Thoracic aorta (tissue), 2 donors: Measurements from ENCODE around the gene KLRD1. TPM values are rescaled to one million over a fixed set of nuclear protein-coding genes. Genes with fewer than 3 reads are reported as not detected.
"Not testable (repeated sequence)": the region's sequence is repeated elsewhere in the genome, so short reads cannot be mapped to it uniquely, and the experiment has no call there.

Source experiments
- ATAC-seq: fragments of 150-250 bp; one replicate; pipeline ENCODE4 v1.8.0; 2017; ENCODE audit warnings: low read depth; ENCODE audit not compliant: insufficient number of reproducible peaks, low FRiP score
- DNase-seq: peaks from one replicate; pipeline ENCODE4 v3.0.0-alpha.2; 2020; ENCODE audit warnings: low spot score
- H3K27ac ChIP-seq, 2 donors: fragments of 200-600 bp; sonication (generic); 1 replicate in 1 of 2; 2 replicates in 1 of 2; pipeline ENCODE4 v1.5.1; 2016; ENCODE audit warnings: mild to moderate bottlenecking in 2 of 2, moderate library complexity in 2 of 2
- H3K27me3 ChIP-seq: fragments of 200-600 bp; sonication (generic); replicated peaks from 2 replicates; pipeline ENCODE4 v1.6.0; 2016; ENCODE audit warnings: mild to moderate bottlenecking; ENCODE audit not compliant: insufficient read depth
- H3K36me3 ChIP-seq: fragments of 200-600 bp; sonication (generic); one replicate; pipeline ENCODE4 v1.5.1; 2016
- H3K4me1 ChIP-seq, 2 donors: fragments of 200-600 bp; sonication (generic); 1 replicate in 1 of 2; 2 replicates in 1 of 2; pipeline versions ENCODE4 v1.5.1 to v1.6.0; 2016; ENCODE audit warnings: low read depth in 2 of 2, mild to moderate bottlenecking in 1 of 2; ENCODE audit not compliant: control insufficient read depth in 1 of 2
- H3K4me3 ChIP-seq: fragments of 200-600 bp; sonication (generic); 2 replicates; pipeline ENCODE4 v1.5.1; 2016; ENCODE audit warnings: mild to moderate bottlenecking
- H3K9me3 ChIP-seq: fragments of 200-600 bp; sonication (generic); 2 replicates; pipeline ENCODE4 v1.5.1; 2016
- CTCF ChIP-seq: fragments of 200-600 bp; sonication (generic); IDR thresholded peaks from one replicate; pipeline ENCODE4 v1.5.1; 2019; ENCODE audit warnings: antibody characterized with exemption
- total RNA-seq, 2 donors: library from RNA; depleted of rRNA; stranded (reverse); fragments of >200 nt; gene quantifications; one replicate each; pipeline versions ENCODE4 v1.1.0 to v1.2.3, GENCODE V29; 2016

KLRD1 gene
- total RNA-seq, 2 donors from 2014 or later, result 1.9 to 13.0 TPM

- no peak for ATAC-seq
- Histone ChIP-seq H3K36me3 (no peaks in the 10 kb centered on the region), H3K4me1 (peaks cover 11 to 14% of the 10 kb centered on the region in 2 donors), H3K4me3 (no peak overlapping the region), H3K9me3 (no peaks in the 10 kb centered on the region), H3K27me3 (no peaks in the 10 kb centered on the region), H3K27ac (no peak overlapping the region)
- no peak for TF ChIP-seq CTCF
- DNase-seq, result no peak
Observed at GRCh38 chr12:10369557-10370415, 62.1 kb downstream of the KLRD1 start.

- ATAC-seq, H3K27ac ChIP-seq: not testable (repeated sequence)
Observed at GRCh38 chr12:10371893-10372535, 64.3 kb downstream of the KLRD1 start.

GRCh38 chr12:10372559-10372958 is 64.9 kb downstream of the KLRD1 start:
- H3K36me3 ChIP-seq, result no peaks in the 10 kb centered on the region
- no peak overlapping the region for H3K27ac ChIP-seq
- no peak overlapping the region for H3K4me3 ChIP-seq
- DNase-seq (no peak), ATAC-seq (no peak)
- H3K27me3 ChIP-seq, result no peaks in the 10 kb centered on the region
- no peak for TF ChIP-seq CTCF
- H3K4me1 ChIP-seq, result no peaks in the 10 kb centered on the region
- H3K9me3 ChIP-seq, result no peaks in the 10 kb centered on the region

More at GRCh38 chr12:10371893-10372535, 64.3 kb downstream of the KLRD1 start:
- H3K4me3 ChIP-seq, H3K9me3 ChIP-seq, H3K27me3 ChIP-seq, H3K36me3 ChIP-seq, DNase-seq, H3K4me1 ChIP-seq: not testable (repeated sequence)

GRCh38 chr12:10374624-10375018 is 67.0 kb downstream of the KLRD1 start:
- no peak overlapping the region for H3K27ac ChIP-seq
- no peaks in the 10 kb centered on the region for H3K4me1 ChIP-seq
- ATAC-seq, result no peak
- H3K36me3 ChIP-seq, result no peaks in the 10 kb centered on the region
- no peaks in the 10 kb centered on the region for H3K9me3 ChIP-seq
- no peaks in the 10 kb centered on the region for H3K27me3 ChIP-seq
- DNase-seq, result no peak
- H3K4me3 ChIP-seq, result no peak overlapping the region
- no peak for TF ChIP-seq CTCF

GRCh38 chr12:10378737-10379136 is 71.1 kb downstream of the KLRD1 start:
- not testable (repeated sequence) for H3K27me3 ChIP-seq, H3K36me3 ChIP-seq, DNase-seq, H3K4me1 ChIP-seq, H3K27ac ChIP-seq, ATAC-seq, H3K9me3 ChIP-seq, H3K4me3 ChIP-seq

Other genes with a start within 250 kb of the KLRD1 start
- 1 to 10 TPM; 3.7 to 5.1 TPM for gene CLEC1A, start 208.9 kb upstream of the KLRD1 start, total RNA-seq
- gene CLEC7A, start 177.7 kb upstream of the KLRD1 start, total RNA-seq, result 10 to 100 TPM; 22.6 to 24.3 TPM
- gene OLR1, start 135.7 kb upstream of the KLRD1 start, total RNA-seq, result 1 to 10 TPM; 1.4 to 2.8 TPM
- gene TMEM52B, start 128.8 kb upstream of the KLRD1 start, total RNA-seq, result 1 to 10 TPM in 1 of 2 donors, not detected in 1; 2.8 TPM
- 100 to 1,000 TPM in 1 of 2 donors, 10 to 100 TPM in 1; 86.1 to 114 TPM for gene GABARAPL1, start 95.0 kb upstream of the KLRD1 start, total RNA-seq
- gene KLRK1, start 82.2 kb downstream of the KLRD1 start, total RNA-seq, result 1 to 10 TPM; 1.2 to 4.5 TPM
- 1 to 10 TPM in 1 of 2 donors, under 1 TPM in 1; 0.54 to 4.2 TPM for gene KLRC4, start 101.9 kb downstream of the KLRD1 start, total RNA-seq
- gene KLRC3, start 112.7 kb downstream of the KLRD1 start, total RNA-seq, result under 1 TPM in 1 of 2 donors, not detected in 1; 0.68 TPM
- not detected for gene KLRC2, start 128.1 kb downstream of the KLRD1 start, total RNA-seq
- under 1 TPM in 1 of 2 donors, not detected in 1; 0.54 TPM for gene KLRC1, start 145.5 kb downstream of the KLRD1 start, total RNA-seq
- gene EIF2S3B, start 198.0 kb downstream of the KLRD1 start, total RNA-seq, result under 1 TPM in 1 of 2 donors, not detected in 1; 0.56 TPM